NOMO-1 (cell line): ENCODE results near the gene IFT57.

Experiments
- DNase-seq, 2 experiments: peaks; one replicate each; lab custom pipeline; 2025; ENCODE audit not compliant: unreplicated experiment in 2 of 2; lab: John Stamatoyannopoulos, UW

The IFT57 gene

DNA sequence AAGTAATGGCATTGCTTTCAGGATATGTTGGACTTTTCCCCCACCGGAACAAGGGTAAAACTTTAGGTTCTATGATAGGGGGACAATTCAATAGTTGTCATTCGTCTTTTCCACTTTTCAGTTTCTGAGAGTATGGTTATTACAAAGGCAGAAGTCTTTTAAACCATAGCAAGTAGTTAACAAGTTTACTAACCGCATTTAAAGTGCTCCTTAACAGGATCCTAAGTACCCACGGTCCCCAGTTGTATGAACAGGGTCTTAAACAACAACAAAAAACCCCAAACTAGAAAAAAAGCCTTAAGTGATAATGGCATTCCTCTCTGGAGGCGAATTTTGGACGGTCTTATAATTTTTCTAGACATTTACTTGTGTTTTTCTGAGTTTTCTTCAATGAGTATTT lies 831 bp downstream of the IFT57 start:
- DNase-seq: no peak

DNA sequence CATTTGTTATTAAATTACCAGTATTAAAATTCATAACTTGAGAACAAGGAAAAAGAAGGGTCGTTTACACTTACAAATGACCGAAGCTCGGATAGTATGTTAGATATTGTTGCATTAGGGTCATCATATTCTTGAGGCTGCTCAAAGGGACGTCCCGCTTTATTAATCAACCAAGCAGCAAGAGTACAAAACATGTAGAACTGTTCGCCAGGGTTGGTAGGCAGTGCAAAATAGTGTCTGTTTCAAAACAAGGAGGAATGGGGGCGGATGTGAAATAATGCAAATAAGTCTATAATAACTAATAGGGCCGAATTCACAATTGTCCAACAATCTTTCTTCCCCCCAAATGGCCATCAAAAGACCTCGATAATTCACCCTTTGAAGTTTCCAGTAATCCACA lies 2.9 kb downstream of the IFT57 start:
- DNase-seq: no peak

DNA sequence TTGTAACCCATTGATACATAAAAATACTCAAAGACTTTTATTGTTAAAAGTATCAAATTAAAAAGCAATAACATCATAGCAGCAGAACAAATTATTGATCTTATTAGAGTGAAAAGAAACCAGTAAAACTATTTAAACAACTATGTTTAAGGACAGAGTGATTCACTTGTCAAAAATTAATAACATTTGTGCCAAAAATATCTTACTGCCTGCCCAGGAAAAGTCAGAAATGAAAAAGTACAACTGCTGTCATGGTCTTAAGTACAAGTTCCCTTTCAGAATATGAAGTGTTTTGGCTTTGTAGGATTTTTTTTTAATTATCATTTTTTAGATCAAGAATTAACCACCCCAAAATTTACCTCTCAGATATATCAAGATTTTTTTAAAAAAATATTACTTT lies 3.4 kb downstream of the IFT57 start:
- DNase-seq: no peak

DNA sequence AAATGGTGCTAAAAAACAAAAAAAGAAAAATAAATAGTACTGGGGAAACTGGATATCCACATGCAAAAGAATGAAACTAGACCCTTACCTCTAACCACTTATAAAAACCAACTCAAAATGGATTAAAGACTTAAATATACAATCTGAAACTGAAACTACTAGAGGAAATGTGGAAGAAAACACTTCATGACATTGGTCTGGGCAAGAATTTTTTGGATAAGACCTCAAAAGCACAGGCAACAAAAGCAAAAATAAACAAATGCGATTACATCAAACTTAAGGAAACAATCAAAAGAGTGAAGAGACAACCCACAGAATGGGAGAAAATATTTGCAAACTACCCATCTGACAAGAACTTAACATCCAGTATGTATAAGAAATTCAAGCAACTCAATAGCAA lies 6.4 kb downstream of the IFT57 start:
- peak in 1 of 2 experiments; percentile 30 for DNase-seq

DNA sequence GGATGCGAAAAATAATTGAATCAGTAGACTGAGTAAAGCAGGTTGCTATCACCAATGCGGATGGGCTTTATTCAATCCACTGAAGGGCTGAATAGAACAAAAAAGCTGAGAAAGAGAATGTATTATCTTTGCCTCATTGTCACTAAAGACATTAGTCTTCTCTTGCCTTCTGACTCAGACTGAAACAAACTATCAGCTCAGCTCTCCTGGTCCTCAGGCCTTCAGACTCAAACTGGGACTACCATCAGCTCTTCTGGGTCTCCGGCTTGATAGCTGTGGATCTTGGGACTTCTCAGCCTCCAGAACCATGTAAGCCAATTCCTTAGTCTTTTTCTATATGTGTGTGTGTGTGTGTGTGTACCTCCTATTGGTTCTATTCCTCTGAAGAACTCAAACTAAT lies 12.6 kb downstream of the IFT57 start:
- no peak for DNase-seq

DNA sequence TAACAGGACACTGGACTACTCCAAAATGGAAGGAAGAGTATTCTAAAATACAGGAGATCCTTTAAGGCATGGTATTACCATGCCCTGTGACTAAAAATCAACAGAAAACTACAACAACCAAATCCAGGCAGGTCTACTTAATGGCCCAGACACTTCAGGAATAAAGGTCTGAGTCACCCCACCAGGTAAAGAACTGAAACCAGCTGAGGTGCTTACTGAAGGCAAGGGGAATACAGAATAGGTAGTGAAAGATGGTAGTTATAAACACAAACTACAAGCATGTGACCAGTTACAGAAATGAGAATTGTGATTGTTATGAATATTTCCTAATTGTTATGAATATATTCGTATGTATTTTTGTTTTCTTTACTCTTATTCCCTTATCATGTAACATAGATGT lies 13.4 kb downstream of the IFT57 start:
- no peak for DNase-seq

DNA sequence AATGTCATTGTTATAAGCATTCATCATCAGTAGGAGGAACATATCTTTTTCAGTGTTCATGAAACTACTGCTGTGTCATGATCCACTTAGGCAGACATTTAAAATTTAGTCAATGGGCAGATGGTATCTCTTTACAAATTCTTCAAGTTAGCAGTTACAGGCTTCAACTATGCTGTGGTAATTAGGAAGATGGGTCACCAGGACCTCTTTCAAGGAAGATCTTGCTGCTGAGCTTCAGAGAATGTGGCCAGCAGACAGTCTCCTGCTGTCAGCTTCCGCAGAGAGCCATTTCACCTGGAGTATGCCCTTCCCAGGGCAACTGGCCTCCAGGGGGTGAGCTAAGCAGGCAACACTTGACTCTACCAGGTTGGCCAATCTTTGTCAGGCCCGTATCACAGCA lies 19.4 kb downstream of the IFT57 start:
- DNase-seq: no peak

DNA sequence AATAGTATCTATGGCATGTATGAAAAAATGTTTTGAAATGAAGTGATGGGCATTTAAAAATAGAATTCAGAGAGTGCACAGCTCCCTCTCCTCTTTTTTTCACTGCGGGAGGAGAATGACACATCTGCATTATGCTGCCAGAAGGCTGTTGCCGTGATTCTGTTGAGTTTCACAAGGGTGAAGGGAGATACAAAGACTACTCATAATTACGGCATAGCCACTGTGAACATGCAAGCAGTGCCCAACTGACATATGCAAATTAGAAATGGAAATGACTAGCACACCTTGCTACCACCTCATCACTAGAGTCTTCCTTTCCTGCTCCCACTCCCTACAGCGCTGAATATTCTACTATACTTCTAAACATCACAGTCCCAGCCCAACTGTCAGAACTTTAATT lies 20.1 kb downstream of the IFT57 start:
- no peak for DNase-seq

DNA sequence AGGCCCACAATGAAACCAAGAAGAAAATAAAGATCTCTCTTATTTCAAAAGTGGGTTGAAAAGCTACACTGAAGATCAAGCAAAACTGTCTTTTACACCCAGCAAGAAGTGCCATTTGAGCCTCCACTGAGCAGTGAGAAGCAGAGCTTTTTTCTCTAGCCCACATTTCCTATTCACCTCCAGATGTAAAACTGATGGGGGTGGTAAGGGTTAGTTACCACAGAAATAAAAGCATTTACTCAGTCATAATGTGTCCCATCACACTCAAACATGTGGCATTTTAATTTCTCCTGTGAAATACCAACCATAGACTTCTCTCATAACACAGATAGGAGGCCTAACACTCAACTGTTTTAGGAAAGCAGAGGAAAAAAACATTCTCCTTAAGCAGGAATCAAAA lies 21.0 kb downstream of the IFT57 start:
- no peak for DNase-seq

DNA sequence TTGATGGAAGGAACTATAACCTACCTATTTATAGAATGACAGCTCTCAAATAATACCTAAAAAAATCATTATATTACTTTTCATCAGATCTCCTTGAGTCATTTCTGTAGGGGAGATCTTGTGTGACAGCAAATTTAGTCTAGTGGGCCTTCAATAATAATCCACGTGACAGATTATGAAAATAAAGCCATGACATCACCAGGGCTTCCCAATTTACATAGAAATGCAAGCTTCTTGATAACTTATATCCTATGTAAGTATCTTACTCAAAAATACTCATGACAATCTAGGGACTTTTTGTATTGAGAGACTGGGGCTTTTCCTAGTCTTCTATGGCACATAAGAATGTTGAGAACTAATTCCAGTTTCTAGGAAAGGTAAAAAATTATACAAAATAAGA lies 21.6 kb downstream of the IFT57 start:
- no peak for DNase-seq

DNA sequence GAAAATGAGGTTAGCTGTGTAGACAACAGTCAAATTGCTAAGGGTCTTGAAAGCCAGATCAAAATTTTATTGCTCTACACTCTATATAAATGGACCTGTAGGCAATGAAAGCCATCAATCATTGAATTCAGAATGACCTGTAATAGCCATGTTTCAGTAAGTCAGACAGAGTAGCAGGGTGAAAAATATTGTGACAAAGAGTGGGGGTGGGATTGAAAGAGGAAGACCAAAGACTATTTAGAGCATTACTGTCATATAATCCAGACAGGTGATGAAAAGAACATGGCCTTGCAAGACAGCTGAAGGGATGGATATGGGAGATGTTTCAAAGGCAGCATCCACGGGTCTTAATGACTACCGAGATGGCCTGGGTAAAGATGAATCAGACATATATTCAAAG lies 22.2 kb downstream of the IFT57 start:
- no peak for DNase-seq

DNA sequence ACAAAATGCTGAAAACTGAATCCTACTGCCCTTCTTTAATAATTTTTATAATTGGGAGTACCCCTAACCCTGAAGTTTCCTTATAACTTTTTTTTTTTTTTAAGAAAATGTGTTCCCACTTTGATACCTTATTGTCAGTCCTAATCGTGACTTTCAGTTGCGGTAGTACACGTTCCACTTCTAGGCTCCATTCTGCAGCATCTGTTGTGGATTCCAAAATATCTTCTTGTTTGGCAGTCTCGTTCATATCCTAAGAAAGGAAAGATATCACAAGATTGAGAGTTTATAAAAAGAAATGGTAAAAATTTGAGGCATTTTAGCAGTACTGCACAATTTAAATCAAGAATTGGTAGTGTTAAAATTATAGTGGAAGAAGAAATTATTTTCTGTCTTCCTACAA lies 30.8 kb downstream of the IFT57 start:
- no peak for DNase-seq

DNA sequence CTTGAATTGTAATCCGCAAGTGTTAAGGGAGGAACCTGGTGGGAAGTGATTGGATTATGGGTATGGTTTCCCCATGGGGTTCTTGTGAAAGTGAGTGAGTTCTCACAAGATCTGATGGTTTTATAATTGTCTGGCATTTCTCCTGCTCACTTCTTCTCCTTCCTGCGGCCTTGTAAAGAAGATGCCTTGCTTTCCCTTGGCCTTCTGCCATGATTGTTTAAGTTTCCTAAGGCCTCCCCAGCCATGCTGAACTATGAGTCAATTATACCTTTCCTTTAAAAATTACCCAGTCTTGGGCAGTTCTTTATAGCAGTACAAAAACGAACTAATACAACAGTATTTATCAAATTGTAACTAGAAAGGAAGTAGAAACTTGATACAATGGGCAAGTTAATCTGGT lies 31.9 kb downstream of the IFT57 start:
- DNase-seq: no peak

DNA sequence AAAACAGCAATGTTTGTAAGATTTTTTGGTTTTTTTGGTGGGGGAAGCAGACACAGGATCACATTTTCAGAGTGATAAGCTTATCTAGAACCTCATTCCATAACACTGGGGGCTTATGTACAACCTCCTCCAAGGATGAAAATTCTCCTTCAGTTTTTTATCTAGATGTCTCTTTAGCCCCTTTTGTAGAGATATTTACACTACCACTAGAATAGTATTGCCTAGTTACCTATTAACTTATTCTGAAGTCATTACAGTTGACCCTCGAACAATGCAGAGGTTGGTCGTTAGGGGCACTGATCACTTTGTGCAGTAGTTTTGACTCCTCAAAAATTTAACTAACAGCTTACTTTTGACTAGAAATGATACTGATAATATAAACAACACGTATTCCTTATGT lies 32.8 kb downstream of the IFT57 start:
- no peak for DNase-seq

DNA sequence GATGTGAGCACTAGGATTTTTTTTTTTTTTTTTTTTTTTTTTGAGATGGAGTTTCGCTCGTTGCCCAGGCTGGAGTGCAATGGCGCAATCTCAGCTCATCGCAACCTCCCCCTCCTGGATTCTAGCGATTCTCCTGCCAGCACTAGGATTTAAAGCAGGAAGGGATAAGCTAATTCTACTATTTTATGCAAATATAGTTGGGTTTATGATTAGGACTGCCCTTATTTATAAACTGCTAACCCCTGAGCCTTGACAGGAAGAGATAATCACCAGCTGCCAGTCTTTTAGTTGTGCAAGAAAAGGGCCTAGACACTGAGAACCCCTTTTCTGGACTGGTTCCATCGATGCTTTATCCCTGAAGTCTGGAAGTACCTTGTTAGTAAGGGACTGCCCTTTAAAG lies 36.7 kb downstream of the IFT57 start:
- no peak for DNase-seq

DNA sequence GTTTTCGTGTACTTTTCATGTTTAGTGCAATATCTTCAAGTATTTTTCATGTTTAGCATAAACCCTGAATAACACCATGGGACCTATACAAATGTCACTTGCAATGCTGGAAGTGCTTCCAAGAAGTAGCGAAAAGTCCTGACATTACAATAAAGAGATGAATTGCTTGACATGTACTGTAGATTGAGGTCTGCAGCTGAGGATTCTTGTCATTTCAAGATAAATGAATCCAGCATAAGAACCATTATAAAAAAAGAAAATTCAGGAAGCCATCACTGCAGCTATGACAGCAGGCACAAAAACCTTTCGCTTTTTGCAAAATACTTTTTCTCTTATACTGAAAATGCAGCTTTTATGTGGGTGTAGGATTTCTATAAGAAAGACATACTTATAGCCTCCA lies 37.4 kb downstream of the IFT57 start:
- no peak for DNase-seq

DNA sequence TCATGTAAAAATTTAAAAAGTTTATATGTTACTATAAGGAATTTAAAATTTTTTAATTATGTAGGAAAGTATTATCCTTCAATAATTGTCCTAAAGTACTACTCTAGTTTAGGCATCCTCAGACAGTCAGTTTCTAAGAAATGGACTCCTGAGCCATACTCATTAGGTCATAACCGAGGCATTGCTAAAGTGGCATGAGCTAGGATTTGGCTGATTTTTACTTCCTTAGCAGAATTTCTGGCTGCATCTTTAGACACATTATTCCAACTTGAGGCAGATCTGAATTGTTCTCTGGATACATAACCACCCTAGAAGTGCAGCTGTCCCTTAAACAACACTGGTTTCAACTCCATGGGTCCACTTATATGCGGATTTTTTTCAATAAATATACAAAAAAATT lies 38.3 kb downstream of the IFT57 start:
- DNase-seq: no peak

DNA sequence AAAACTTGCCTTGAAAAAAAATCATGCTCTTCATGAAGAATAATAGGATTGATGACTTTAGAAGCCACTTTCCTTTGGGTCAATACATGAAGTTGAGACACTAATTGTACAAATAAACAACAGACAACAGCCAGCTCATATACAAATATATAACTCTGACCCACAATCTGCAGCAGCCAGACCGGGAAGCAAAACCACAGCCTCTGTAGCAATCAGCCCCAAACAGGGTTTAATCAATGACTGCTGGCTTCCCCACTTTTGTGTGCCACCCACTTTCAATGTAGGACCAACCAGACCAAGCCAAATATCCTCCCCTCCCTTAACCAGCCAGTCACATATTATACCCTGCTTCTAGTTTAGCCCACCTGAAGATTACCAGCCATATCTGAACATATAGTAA lies 39.0 kb downstream of the IFT57 start:
- peak in 1 of 2 experiments; percentile 8 for DNase-seq

DNA sequence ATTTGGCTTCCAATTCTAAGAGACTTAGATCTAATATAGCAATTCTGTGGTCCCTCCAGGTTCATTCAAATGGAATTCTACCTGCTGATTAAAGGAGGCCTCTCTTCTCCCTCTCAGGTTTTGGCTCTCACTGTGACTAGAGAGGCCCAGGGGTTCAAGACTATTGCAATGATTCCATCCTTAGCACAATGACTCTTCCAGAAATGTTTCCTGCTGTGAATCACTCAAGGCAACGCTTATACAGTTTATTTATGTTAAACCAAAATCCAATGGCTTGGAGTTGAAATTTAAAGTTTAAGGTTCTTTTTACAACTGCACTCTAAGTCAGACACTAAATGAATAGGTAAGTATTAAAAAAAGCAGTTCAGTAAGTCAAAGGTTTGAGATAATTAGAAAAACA lies 39.9 kb downstream of the IFT57 start:
- no peak for DNase-seq

DNA sequence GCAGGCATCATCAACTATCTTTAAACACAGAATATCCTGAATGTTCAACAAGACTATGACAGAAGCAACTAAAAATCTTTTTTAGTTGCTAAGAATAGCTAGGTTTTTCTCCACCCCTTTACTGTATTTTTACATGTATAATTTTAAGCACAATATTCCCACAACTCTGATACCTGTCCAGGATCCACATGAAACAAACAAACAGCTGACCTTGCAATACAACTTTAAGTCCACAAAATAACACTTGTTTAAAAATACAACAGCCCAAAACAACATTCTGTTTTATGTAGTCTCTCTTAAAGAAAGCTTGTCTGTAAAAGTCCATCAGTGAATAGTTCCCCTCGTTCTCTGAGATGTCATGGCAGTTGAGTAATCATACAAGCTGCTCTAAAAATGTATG lies 41.1 kb downstream of the IFT57 start:
- DNase-seq: peak in 1 of 2 experiments; percentile 12

DNA sequence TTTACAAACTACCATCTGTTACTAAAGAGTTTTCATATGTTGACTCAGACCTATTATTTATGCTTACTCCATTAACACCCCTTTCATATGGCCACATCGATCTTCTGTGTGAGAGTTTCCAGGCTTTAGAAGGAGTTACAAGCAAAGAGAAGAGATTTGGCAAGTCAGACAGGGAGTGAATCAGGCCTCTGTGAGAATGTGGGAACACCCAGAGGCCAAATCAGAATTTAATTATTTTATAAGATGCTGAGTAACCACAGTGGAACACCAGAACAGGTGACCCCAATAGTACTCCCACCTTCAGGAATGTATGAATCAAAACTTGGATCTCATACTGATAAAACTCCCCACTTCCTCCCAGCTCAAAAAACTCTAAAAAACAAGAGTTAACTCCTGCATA lies 42.0 kb downstream of the IFT57 start:
- no peak for DNase-seq

DNA sequence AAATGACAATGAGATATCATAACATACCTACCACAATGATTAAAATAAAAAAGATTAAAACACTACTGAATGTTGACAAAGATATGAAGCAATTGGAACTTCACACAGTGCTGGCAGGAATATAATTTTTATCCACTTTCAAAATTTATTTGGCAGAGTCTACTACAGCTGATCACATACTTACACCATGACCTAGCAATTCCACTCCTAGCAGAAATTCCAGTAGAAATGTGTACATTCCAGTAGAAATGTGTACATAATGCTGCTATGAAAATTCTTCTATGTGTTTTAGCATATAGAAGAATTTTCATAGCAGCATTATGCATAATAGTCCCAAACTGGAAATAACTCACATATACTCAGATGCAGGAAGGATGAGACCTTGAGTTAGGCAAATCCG lies 43.5 kb downstream of the IFT57 start:
- no peak for DNase-seq

DNA sequence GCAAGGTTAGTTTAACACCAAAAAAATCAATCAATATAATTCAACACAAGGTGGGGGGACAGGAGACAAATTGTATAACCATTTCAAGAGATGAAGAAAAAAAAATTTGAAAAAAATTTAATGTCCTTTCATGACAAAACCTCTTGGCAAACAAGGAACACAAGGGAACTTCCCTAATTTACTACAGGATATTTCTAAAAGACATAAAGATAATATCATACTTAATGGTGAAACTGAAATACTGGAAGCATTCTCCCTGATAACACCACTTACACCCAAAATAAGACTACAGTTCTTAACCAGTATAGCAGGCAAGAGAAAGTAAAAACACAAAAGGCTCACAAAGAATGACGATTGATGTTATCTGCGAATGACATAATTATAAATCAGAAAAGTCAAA lies 44.7 kb downstream of the IFT57 start:
- DNase-seq: no peak

DNA sequence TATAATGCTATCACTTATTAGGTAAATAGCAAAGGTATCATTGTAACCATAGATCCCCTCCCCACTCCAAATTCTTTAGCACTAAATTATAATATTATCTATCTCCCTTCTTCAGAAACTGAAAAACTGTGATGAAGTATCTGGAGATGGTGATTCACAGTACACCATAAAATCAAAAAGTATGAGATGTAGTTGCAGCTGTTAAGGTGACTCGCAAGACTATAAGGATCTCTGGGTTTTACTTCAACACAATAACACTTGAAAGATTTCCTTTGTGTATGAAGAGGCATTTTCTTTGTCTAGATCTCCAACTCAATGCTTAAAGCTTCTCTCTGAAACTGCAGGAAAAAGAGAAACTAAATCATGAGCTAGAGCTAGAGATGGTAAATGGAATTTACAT lies 46.9 kb downstream of the IFT57 start:
- DNase-seq: no peak
